Small intestine (tissue), 7 donors: ENCODE data around the gene PREX1. TPM values are rescaled to one million over a fixed set of nuclear protein-coding genes. Genes with fewer than 3 reads are reported as not detected.

ENCODE experiments used
- DNase-seq, 2 donors: peaks; one replicate each; pipeline versions ENCODE4 v3.0.0 to v3.0.0-alpha.2; 2013
- FAIRE-seq: peaks from 2 replicates; lab custom pipeline; 2012; peaks lifted over from hg19 to GRCh38; lab: Jason Lieb, UNC
- H3K27ac ChIP-seq, 3 donors: one replicate each; pipeline ENCODE4 v1.5.1; 2013; ENCODE audit warnings: low read length in 2 of 3, mild to moderate bottlenecking in 2 of 3, control low read depth in 1 of 3, inconsistent platforms in 1 of 3, low read depth in 1 of 3, moderate library complexity in 1 of 3
- H3K27me3 ChIP-seq, 3 donors: one replicate each; pipeline ENCODE4 v1.6.1; 2013; ENCODE audit warnings: low read length in 3 of 3, inconsistent platforms in 1 of 3; ENCODE audit not compliant: control insufficient read depth in 3 of 3, insufficient read depth in 3 of 3
- H3K36me3 ChIP-seq, 3 donors: one replicate each; pipeline ENCODE4 v1.6.1; 2013; ENCODE audit warnings: low read length in 3 of 3, inconsistent platforms in 1 of 3, low read depth in 1 of 3, mild to moderate bottlenecking in 1 of 3, moderate library complexity in 1 of 3; ENCODE audit not compliant: control insufficient read depth in 3 of 3, insufficient read depth in 2 of 3
- H3K4me1 ChIP-seq, 3 donors: one replicate each; pipeline ENCODE4 v1.6.1; 2013; ENCODE audit warnings: low read length in 2 of 3, inconsistent platforms in 1 of 3, low read depth in 1 of 3, mild to moderate bottlenecking in 1 of 3, moderate library complexity in 1 of 3; ENCODE audit not compliant: control insufficient read depth in 3 of 3, insufficient read depth in 2 of 3
- H3K4me3 ChIP-seq, 3 donors: one replicate each; pipeline ENCODE4 v1.5.1; 2013; ENCODE audit warnings: low read length in 3 of 3, control low read depth in 1 of 3, inconsistent platforms in 1 of 3, low read depth in 1 of 3, mild to moderate bottlenecking in 1 of 3, moderate library complexity in 1 of 3
- H3K9me3 ChIP-seq, 2 donors: one replicate each; pipeline ENCODE4 v1.6.1; 2013; ENCODE audit warnings: low read depth in 1 of 2, low read length in 1 of 2; ENCODE audit not compliant: control insufficient read depth in 2 of 2, insufficient read depth in 1 of 2
- whole genome bisulfite sequencing, 3 donors: extraction: QIAGEN DNeasy Blood & Tissue Kit; methylation state at CpG; one replicate each; pipeline ENCODE4 v1.1.7; 2013; 5-methylcytosine and 5-hydroxymethylcytosine counted together
- polyA plus RNA-seq, 4 donors: library from polyadenylated mRNA; stranded (reverse) in 3 of 4; unstranded in 1 of 4; fragments of 200-250 nt in 3 of 4; fragments of 120-200 nt in 1 of 4; gene quantifications; one replicate each; pipeline versions ENCODE4 v1.2.1 to v1.2.3, GENCODE V29; 2013
- donor health status: healthy with polysubstance abuse.
- donor health status: control.
- donor health status: control.
- donor health status: Bipolar disorder and iron deficiency.
- donor health status: healthy.

PREX1 gene
- polyA plus RNA-seq, 4 donors, result 1.8 to 9.9 (median 8.0) TPM

GRCh38 chr20:48717095-48717672 lies 110.6 kb downstream of the PREX1 start:
- 72 to 82% (median 76%) methylated on average over 2 of the region's 2 CpGs for WGBS, 3 donors
- DNase-seq (no peak), FAIRE-seq (no peak)
- Histone ChIP-seq H3K36me3 (peaks cover 0 to 2% (median 0%) of the 10 kb centered on the region in 3 donors), H3K4me3 (no peak overlapping the region), H3K9me3 (peaks cover 0 to 8% of the 10 kb centered on the region in 2 donors), H3K27me3 (no peaks in the 10 kb centered on the region), H3K4me1 (no peaks in the 10 kb centered on the region), H3K27ac (no peak overlapping the region)

- Histone ChIP-seq H3K27me3 (no peaks in the 10 kb centered on the region), H3K27ac (peak overlapping the region in 1 of 3 donors; percentile 16), H3K4me3 (no peak overlapping the region), H3K9me3 (peaks cover 0 to 8% of the 10 kb centered on the region in 2 donors), H3K36me3 (peaks cover 0 to 2% (median 0%) of the 10 kb centered on the region in 3 donors), H3K4me1 (no peaks in the 10 kb centered on the region)
- WGBS, 3 donors, result 82 to 88% (median 87%) methylated on average over 7 of the region's 7 CpGs
- DNase-seq (no peak), FAIRE-seq (no peak)
These were observed 111.3 kb downstream of the PREX1 start for GRCh38 chr20:48716541-48716940.

GRCh38 chr20:48716086-48716485 lies 111.7 kb downstream of the PREX1 start:
- Histone ChIP-seq H3K27ac (peak overlapping the region in 1 of 3 donors; percentile 16), H3K9me3 (peaks cover 0 to 8% of the 10 kb centered on the region in 2 donors), H3K4me1 (no peaks in the 10 kb centered on the region), H3K27me3 (no peaks in the 10 kb centered on the region), H3K4me3 (no peak overlapping the region), H3K36me3 (peaks cover 0 to 2% (median 0%) of the 10 kb centered on the region in 3 donors)
- DNase-seq (peak in 1 of 2 donors; percentile 51), FAIRE-seq (no peak)
- 63 to 86% (median 77%) methylated on average over 13 of the region's 13 CpGs for WGBS, 3 donors

GRCh38 chr20:48714764-48715163 lies 113.0 kb downstream of the PREX1 start:
- Histone ChIP-seq H3K4me3 (no peak overlapping the region), H3K36me3 (no peaks in the 10 kb centered on the region), H3K9me3 (peaks cover 0 to 7% of the 10 kb centered on the region in 2 donors), H3K4me1 (no peaks in the 10 kb centered on the region), H3K27me3 (no peaks in the 10 kb centered on the region), H3K27ac (no peak overlapping the region)
- no peak for DNase-seq
- WGBS, 3 donors, result 92 to 96% (median 95%) methylated on average over 4 of the region's 4 CpGs
- no peak for FAIRE-seq

- no peak for FAIRE-seq
- H3K4me1 ChIP-seq, result no peaks in the 10 kb centered on the region
- H3K36me3 ChIP-seq, result peaks cover 0 to 2% (median 0%) of the 10 kb centered on the region in 3 donors
- 87 to 91% (median 87%) methylated on average over 10 of the region's 10 CpGs for WGBS, 3 donors
- no peak for DNase-seq
- H3K27ac ChIP-seq, result no peak overlapping the region
- H3K9me3 ChIP-seq, result no peaks in the 10 kb centered on the region
- no peak overlapping the region for H3K4me3 ChIP-seq
- H3K27me3 ChIP-seq, result no peaks in the 10 kb centered on the region
These were observed 115.9 kb downstream of the PREX1 start for GRCh38 chr20:48711696-48712464.

- Histone ChIP-seq H3K36me3 (peaks cover 0 to 2% (median 0%) of the 10 kb centered on the region in 3 donors), H3K4me1 (no peaks in the 10 kb centered on the region), H3K27ac (no peak overlapping the region), H3K9me3 (no peaks in the 10 kb centered on the region), H3K4me3 (no peak overlapping the region), H3K27me3 (no peaks in the 10 kb centered on the region)
- DNase-seq (no peak), FAIRE-seq (no peak)
- WGBS, 3 donors, result 74 to 82% (median 81%) methylated on average over 4 of the region's 4 CpGs
These were observed 116.8 kb downstream of the PREX1 start for GRCh38 chr20:48711044-48711428.

- 92 to 94% (median 94%) methylated on average over 15 of the region's 15 CpGs for WGBS, 3 donors
- Histone ChIP-seq H3K27ac (no peak overlapping the region), H3K9me3 (no peaks in the 10 kb centered on the region), H3K36me3 (peaks cover 0 to 2% (median 0%) of the 10 kb centered on the region in 3 donors), H3K4me3 (no peak overlapping the region), H3K4me1 (no peaks in the 10 kb centered on the region), H3K27me3 (no peaks in the 10 kb centered on the region)
- DNase-seq, result no peak
- no peak for FAIRE-seq
These were observed 117.3 kb downstream of the PREX1 start for GRCh38 chr20:48710341-48711043.

GRCh38 chr20:48709744-48710143 lies 118.1 kb downstream of the PREX1 start:
- Histone ChIP-seq H3K27ac (no peak overlapping the region), H3K27me3 (no peaks in the 10 kb centered on the region), H3K4me1 (no peaks in the 10 kb centered on the region), H3K9me3 (no peaks in the 10 kb centered on the region), H3K4me3 (no peak overlapping the region), H3K36me3 (peaks cover 0 to 2% (median 0%) of the 10 kb centered on the region in 3 donors)
- DNase-seq, result no peak
- no peak for FAIRE-seq
- 89 to 98% (median 95%) methylated on average over 4 of the region's 4 CpGs for WGBS, 3 donors
